HL-60 (cell line): ENCODE data around the gene DCPS.

ENCODE experiments used
- CTCF ChIP-seq: IDR thresholded peaks from one replicate; pipeline ENCODE4 v1.5.1; 2011; ENCODE audit warnings: low read length, control low read depth, inconsistent platforms; ENCODE audit not compliant: insufficient read depth
- GABPA ChIP-seq: IDR thresholded peaks from 2 replicates; pipeline ENCODE4 v1.6.1; 2012; ENCODE audit warnings: low read depth
- POLR2AphosphoS5 ChIP-seq: IDR thresholded peaks from 2 replicates; pipeline ENCODE4 v1.6.1; 2012; ENCODE audit warnings: low read depth
- REST ChIP-seq: IDR thresholded peaks from 2 replicates; pipeline ENCODE4 v1.6.1; 2012; ENCODE audit warnings: low read depth; ENCODE audit not compliant: insufficient replicate concordance

- TF ChIP-seq CTCF = no peak
- no peak for TF ChIP-seq POLR2AphosphoS5
- no peak for TF ChIP-seq REST
- no peak for TF ChIP-seq GABPA
These were observed 28.4 kb downstream of the DCPS start for GRCh38 chr11:126332221-126332711.
